Stomach (tissue), 4 donors: Measurements from ENCODE around the gene ERC1.

Experiments
- EP300 ChIP-seq: sonication (generic); formaldehyde crosslinking; IDR thresholded peaks from one replicate; pipeline ENCODE4 v1.6.1; 2017; ENCODE audit warnings: antibody characterized with exemption
- POLR2A ChIP-seq, 4 donors: fragments of 450-650 bp; IDR thresholded peaks; one replicate each; pipeline ENCODE4 v1.6.1; 2016; ENCODE audit warnings: antibody characterized with exemption in 4 of 4, control low read depth in 2 of 4, mild to moderate bottlenecking in 1 of 4, moderate library complexity in 1 of 4
- POLR2AphosphoS5 ChIP-seq, 3 donors: sonication (generic); formaldehyde crosslinking; IDR thresholded peaks; one replicate each; pipeline ENCODE4 v1.6.1; 2016; ENCODE audit warnings: antibody characterized with exemption in 3 of 3
- TF ChIP-seq, protein P1 (sequence below), 7 experiments: fragments of 450-650 bp in 4 of 7; fragments of 200-600 bp in 3 of 7; sonication (generic) in 3 of 7; IDR thresholded peaks; one replicate each; pipeline ENCODE4 v1.5.1; 2016 to 2019; ENCODE audit warnings: antibody characterized with exemption in 7 of 7, control low read depth in 2 of 7, mild to moderate bottlenecking in 1 of 7

DNA sequence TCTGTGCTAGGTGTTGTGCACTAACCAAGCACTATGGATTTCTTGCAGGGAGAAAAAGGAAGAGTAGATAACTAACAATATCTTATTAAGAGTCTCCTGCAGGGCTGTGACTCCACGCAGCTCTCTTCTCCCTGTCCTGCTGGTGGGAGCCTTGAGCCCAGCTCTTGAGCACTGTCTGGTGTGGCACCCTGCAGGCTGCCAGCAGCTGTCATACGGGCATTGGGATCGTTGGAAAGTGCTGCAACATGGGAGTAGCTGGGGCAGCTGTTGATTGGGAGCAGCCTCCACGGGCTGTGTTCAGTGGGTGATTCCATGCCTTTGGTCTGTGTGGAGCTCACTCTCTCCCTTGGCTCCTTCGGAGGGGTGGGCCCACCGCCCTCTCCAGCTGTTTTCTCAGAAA is 478.0 kb downstream of the ERC1 start:
- TF ChIP-seq, protein P1, sequence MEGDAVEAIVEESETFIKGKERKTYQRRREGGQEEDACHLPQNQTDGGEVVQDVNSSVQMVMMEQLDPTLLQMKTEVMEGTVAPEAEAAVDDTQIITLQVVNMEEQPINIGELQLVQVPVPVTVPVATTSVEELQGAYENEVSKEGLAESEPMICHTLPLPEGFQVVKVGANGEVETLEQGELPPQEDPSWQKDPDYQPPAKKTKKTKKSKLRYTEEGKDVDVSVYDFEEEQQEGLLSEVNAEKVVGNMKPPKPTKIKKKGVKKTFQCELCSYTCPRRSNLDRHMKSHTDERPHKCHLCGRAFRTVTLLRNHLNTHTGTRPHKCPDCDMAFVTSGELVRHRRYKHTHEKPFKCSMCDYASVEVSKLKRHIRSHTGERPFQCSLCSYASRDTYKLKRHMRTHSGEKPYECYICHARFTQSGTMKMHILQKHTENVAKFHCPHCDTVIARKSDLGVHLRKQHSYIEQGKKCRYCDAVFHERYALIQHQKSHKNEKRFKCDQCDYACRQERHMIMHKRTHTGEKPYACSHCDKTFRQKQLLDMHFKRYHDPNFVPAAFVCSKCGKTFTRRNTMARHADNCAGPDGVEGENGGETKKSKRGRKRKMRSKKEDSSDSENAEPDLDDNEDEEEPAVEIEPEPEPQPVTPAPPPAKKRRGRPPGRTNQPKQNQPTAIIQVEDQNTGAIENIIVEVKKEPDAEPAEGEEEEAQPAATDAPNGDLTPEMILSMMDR (IDR thresholded peaks at IDR 0.05), result no peak
- TF ChIP-seq POLR2AphosphoS5 (IDR thresholded peaks at IDR 0.05), result no peak
- no peak for TF ChIP-seq POLR2A (IDR thresholded peaks at IDR 0.05)
- no peak for TF ChIP-seq EP300
